SH-SY5Y (cell line): ENCODE results near the gene SNTG2.

Experiments
- GATA2 ChIP-seq: IDR thresholded peaks from 2 replicates; pipeline ENCODE4 v1.6.1; 2011; ENCODE audit warnings: mild to moderate bottlenecking, low read depth, low read length
- GATA3 ChIP-seq: IDR thresholded peaks from 2 replicates; pipeline ENCODE4 v1.6.1; 2011; ENCODE audit warnings: low read depth, mild to moderate bottlenecking, low read length, moderate library complexity

GRCh38 chr2:1370461-1370860 is 419.8 kb downstream of the SNTG2 start:
- TF ChIP-seq GATA2: no peak
- TF ChIP-seq GATA3: no peak
